ENCODE data around the gene TMEM38B.

DNA sequence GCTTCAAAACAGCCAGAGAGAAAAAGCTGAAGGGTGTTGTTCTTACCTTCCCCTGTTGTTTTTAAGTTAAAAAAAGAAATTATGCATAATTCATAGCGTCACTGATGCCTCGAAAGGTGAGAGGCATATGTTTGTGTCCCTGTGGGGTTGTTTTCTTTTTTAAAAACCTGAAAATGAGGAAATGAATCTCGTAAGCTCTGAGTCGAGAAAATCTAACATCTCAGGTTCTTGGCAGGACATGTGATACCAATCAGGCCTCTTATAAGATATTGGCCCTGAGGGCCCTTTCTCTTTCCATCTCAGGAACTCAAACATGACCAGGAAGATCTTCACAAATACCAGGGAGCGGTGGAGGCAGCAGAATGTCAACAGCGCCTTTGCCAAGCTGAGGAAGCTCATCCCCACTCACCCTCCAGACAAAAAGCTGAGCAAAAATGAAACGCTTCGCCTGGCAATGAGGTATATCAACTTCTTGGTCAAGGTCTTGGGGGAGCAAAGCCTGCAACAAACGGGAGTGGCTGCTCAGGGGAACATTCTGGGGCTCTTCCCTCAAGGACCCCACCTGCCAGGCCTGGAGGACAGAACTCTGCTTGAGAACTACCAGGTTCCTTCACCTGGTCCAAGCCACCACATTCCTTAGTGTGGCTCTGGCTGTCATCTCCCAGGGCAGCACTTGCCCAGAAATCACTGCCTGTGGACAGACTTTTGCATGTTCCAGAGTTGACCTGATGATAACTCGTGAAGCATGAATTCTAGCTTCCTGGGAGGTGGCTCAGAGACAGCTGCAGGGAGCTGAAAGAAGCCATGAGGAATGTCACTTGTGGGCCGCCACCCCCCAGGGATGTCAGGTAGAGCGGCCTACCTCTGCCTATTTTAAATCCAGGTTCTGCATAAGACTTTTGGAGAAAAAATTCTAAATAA is 31.9 kb upstream of the TMEM38B start, which contains the start of gene TAL2:
- TF ChIP-seq, protein P1, sequence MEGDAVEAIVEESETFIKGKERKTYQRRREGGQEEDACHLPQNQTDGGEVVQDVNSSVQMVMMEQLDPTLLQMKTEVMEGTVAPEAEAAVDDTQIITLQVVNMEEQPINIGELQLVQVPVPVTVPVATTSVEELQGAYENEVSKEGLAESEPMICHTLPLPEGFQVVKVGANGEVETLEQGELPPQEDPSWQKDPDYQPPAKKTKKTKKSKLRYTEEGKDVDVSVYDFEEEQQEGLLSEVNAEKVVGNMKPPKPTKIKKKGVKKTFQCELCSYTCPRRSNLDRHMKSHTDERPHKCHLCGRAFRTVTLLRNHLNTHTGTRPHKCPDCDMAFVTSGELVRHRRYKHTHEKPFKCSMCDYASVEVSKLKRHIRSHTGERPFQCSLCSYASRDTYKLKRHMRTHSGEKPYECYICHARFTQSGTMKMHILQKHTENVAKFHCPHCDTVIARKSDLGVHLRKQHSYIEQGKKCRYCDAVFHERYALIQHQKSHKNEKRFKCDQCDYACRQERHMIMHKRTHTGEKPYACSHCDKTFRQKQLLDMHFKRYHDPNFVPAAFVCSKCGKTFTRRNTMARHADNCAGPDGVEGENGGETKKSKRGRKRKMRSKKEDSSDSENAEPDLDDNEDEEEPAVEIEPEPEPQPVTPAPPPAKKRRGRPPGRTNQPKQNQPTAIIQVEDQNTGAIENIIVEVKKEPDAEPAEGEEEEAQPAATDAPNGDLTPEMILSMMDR (IDR thresholded peaks at IDR 0.05): no peak
- TF ChIP-seq POLR2A (IDR thresholded peaks at IDR 0.05) (no peak), POLR2AphosphoS5 (IDR thresholded peaks at IDR 0.05) (no peak)

Data from gastroesophageal sphincter (tissue), 3 donors.